H9 (cell line): Measurements from ENCODE around the gene TBC1D17. TPM values are rescaled to one million over a fixed set of nuclear protein-coding genes. Genes with fewer than 3 reads are reported as not detected.

Experiments used
- DNase-seq: peaks from one replicate; pipeline ENCODE4 v3.0.0-alpha.2; 2017
- H2AFZ ChIP-seq: one replicate; pipeline ENCODE4 v1.6.1; 2013; ENCODE audit warnings: mild to moderate bottlenecking, low read length, control low read depth, moderate library complexity
- H2AK5ac ChIP-seq: 2 replicates; pipeline ENCODE4 v1.6.1; 2013; ENCODE audit warnings: low read length, control low read depth, mixed read lengths; ENCODE audit not compliant: insufficient read length
- H2BK120ac ChIP-seq: one replicate; pipeline ENCODE4 v1.6.1; 2013; ENCODE audit warnings: low read depth, mild to moderate bottlenecking, low read length, control low read depth, inconsistent platforms; ENCODE audit not compliant: poor library complexity, severe bottlenecking
- H2BK12ac ChIP-seq: 2 replicates; pipeline ENCODE4 v1.6.1; 2013; ENCODE audit warnings: low read length, control low read depth, mixed read lengths, low read depth; ENCODE audit not compliant: insufficient read length
- H2BK15ac ChIP-seq: 2 replicates; pipeline ENCODE4 v1.6.1; 2013; ENCODE audit warnings: low read depth, low read length, control low read depth
- H2BK20ac ChIP-seq: one replicate; pipeline ENCODE4 v1.6.1; 2013; ENCODE audit warnings: low read depth, mild to moderate bottlenecking, low read length, control low read depth, inconsistent platforms; ENCODE audit not compliant: poor library complexity, severe bottlenecking
- H2BK5ac ChIP-seq: 2 replicates; pipeline ENCODE4 v1.6.1; 2013; ENCODE audit warnings: low read length, control low read depth, mixed read lengths; ENCODE audit not compliant: insufficient read length
- H3K14ac ChIP-seq: 2 replicates; pipeline ENCODE4 v1.6.1; 2013; ENCODE audit warnings: low read length, control low read depth; ENCODE audit not compliant: insufficient read depth
- H3K18ac ChIP-seq: 2 replicates; pipeline ENCODE4 v1.6.1; 2013; ENCODE audit warnings: low read depth, mild to moderate bottlenecking, mixed read lengths, low read length, control low read depth; ENCODE audit not compliant: insufficient read length
- H3K23ac ChIP-seq: 2 replicates; pipeline ENCODE4 v1.6.1; 2013; ENCODE audit warnings: low read length, control low read depth, mixed read lengths, low read depth; ENCODE audit not compliant: insufficient read length
- H3K23me2 ChIP-seq: 2 replicates; pipeline ENCODE4 v1.6.1; 2013; ENCODE audit warnings: low read depth, mild to moderate bottlenecking, mixed read lengths, low read length, control low read depth; ENCODE audit not compliant: insufficient read length, poor library complexity, severe bottlenecking
- H3K27ac ChIP-seq: 2 replicates; pipeline ENCODE4 v1.5.1; 2013; ENCODE audit warnings: low read length, control low read depth, mixed read lengths, low read depth; ENCODE audit not compliant: insufficient read length
- H3K27me3 ChIP-seq: 2 replicates; pipeline ENCODE4 v1.6.1; 2013; ENCODE audit warnings: low read length, control low read depth, inconsistent platforms; ENCODE audit not compliant: insufficient read depth
- H3K4ac ChIP-seq: 2 replicates; pipeline ENCODE4 v1.6.1; 2013; ENCODE audit warnings: low read depth, mild to moderate bottlenecking, control low read depth, inconsistent platforms, low read length, moderate library complexity
- H3K4me1 ChIP-seq: 2 replicates; pipeline ENCODE4 v1.6.1; 2013; ENCODE audit warnings: low read length, control low read depth, inconsistent platforms; ENCODE audit not compliant: insufficient read depth
- H3K4me2 ChIP-seq: 2 replicates; pipeline ENCODE4 v1.6.1; 2013; ENCODE audit warnings: low read length, control low read depth, mixed read lengths; ENCODE audit not compliant: insufficient read length, insufficient read depth
- H3K56ac ChIP-seq: 2 replicates; pipeline ENCODE4 v1.6.1; 2013; ENCODE audit warnings: low read depth, mild to moderate bottlenecking, mixed read lengths, low read length, control low read depth; ENCODE audit not compliant: insufficient read length
- H3K79me1 ChIP-seq: 2 replicates; pipeline ENCODE4 v1.6.1; 2013; ENCODE audit warnings: low read depth, mild to moderate bottlenecking, moderate library complexity, low read length, control low read depth, inconsistent platforms; ENCODE audit not compliant: insufficient read depth, poor library complexity, severe bottlenecking
- H3K79me2 ChIP-seq: 2 replicates; pipeline ENCODE4 v1.6.1; 2013; ENCODE audit warnings: low read length, control low read depth, inconsistent platforms; ENCODE audit not compliant: insufficient read depth
- H3K9ac ChIP-seq: 2 replicates; pipeline ENCODE4 v1.6.1; 2013; ENCODE audit warnings: low read length, control low read depth, mixed read lengths; ENCODE audit not compliant: insufficient read length; ENCODE audit errors: extremely low read depth
- H3K9me3 ChIP-seq: one replicate; pipeline ENCODE4 v1.6.1; 2013; ENCODE audit warnings: low read depth, low read length, inconsistent platforms; ENCODE audit not compliant: control insufficient read depth
- H3T11ph ChIP-seq: one replicate; pipeline ENCODE4 v1.6.1; 2013; ENCODE audit warnings: mild to moderate bottlenecking, low read length, control low read depth, inconsistent platforms
- H4K20me1 ChIP-seq: one replicate; pipeline ENCODE4 v1.6.1; 2013; ENCODE audit not compliant: control insufficient read depth, insufficient read length, insufficient read depth
- H4K5ac ChIP-seq: 2 replicates; pipeline ENCODE4 v1.6.1; 2013; ENCODE audit warnings: low read depth, mild to moderate bottlenecking, mixed read lengths, low read length, control low read depth; ENCODE audit not compliant: insufficient read length
- H4K8ac ChIP-seq: replicated peaks from 2 replicates; pipeline ENCODE4 v1.6.1; 2013; ENCODE audit warnings: low read length, control low read depth, mixed read lengths, low read depth; ENCODE audit not compliant: insufficient read length
- H4K91ac ChIP-seq: 2 replicates; pipeline ENCODE4 v1.6.1; 2013; ENCODE audit warnings: low read depth, mild to moderate bottlenecking, moderate library complexity, mixed read lengths, low read length, control low read depth; ENCODE audit not compliant: insufficient read length
- H3K27ac Mint-ChIP-seq, 3 experiments: 2 replicates in 2 of 3; 3 replicates in 1 of 3; pipeline ENCODE4 v1.8.0; 2020 to 2021; ENCODE audit warnings: mixed read lengths in 3 of 3, mild to moderate bottlenecking in 1 of 3, moderate library complexity in 1 of 3
- H3K27me3 Mint-ChIP-seq: 2 replicates; pipeline ENCODE4 v1.8.0; 2021; ENCODE audit warnings: low read depth, mild to moderate bottlenecking, moderate library complexity, mixed read lengths
- H3K36me3 Mint-ChIP-seq, 3 experiments: 2 replicates in 2 of 3; 3 replicates in 1 of 3; pipeline ENCODE4 v1.8.0; 2020 to 2021; ENCODE audit warnings: low read depth in 3 of 3, mixed read lengths in 3 of 3; ENCODE audit not compliant: insufficient read depth in 1 of 3
- H3K4me1 Mint-ChIP-seq, 2 experiments: 2 replicates each; pipeline ENCODE4 v1.8.0; 2020; ENCODE audit warnings: mixed read lengths in 2 of 2
- H3K4me3 Mint-ChIP-seq, 2 experiments: 2 replicates in 1 of 2; 3 replicates in 1 of 2; pipeline ENCODE4 v1.8.0; 2020 to 2021; ENCODE audit warnings: mild to moderate bottlenecking in 2 of 2, mixed read lengths in 2 of 2, moderate library complexity in 1 of 2
- H3K9me3 Mint-ChIP-seq, 2 experiments: 2 replicates in 1 of 2; 3 replicates in 1 of 2; pipeline ENCODE4 v1.8.0; 2020; ENCODE audit warnings: mild to moderate bottlenecking in 2 of 2, mixed read lengths in 2 of 2, moderate library complexity in 1 of 2
- CTCF ChIP-seq: fragments of 200-600 bp; sonication (generic); conservative IDR thresholded peaks from 3 replicates; pipeline ENCODE4 v1.8.0; 2021; ENCODE audit warnings: antibody characterized with exemption, mild to moderate bottlenecking
- WGBS: extraction: QIAGEN DNeasy Blood & Tissue Kit; methylation state at CpG from one replicate; pipeline ENCODE4 v1.1.7; 2013; ENCODE audit warnings: missing lambda C conversion rate, low lambda C conversion rate, mixed read lengths; ENCODE audit not compliant: insufficient read length; ENCODE audit errors: extremely low coverage; 5-methylcytosine and 5-hydroxymethylcytosine counted together
- total RNA-seq: library from RNA; stranded (reverse); gene quantifications from 2 replicates; pipeline ENCODE4 v1.2.1, GENCODE V29; 2021

The TBC1D17 gene
- total RNA-seq, 1 experiment from 2014 or later: 33.6 TPM

GRCh38 chr19:49869484-49870308 is 7.8 kb upstream of the TBC1D17 start:
- Histone ChIP-seq H3K27ac (no peak overlapping the region), H2AFZ (no peak overlapping the region), H2BK15ac (no peak overlapping the region), H3K79me2 (no peaks in the 10 kb centered on the region; the same call in 1 of the 2 replicates), H3K9me3 (no peaks in the 10 kb centered on the region), H3K27me3 (no peaks in the 10 kb centered on the region), H3K14ac (peak overlapping the region; percentile 80), H3T11ph (no peak overlapping the region), H3K23me2 (peaks cover 15% of the 10 kb centered on the region), H2BK20ac (no peak overlapping the region), H3K4ac (no peak overlapping the region), H3K56ac (no peak overlapping the region), H3K4me2 (peak overlapping the region; percentile 60), H3K79me1 (peaks cover 4% of the 10 kb centered on the region), H2BK12ac (no peak overlapping the region), H4K8ac (no peak overlapping the region), H2BK120ac (no peak overlapping the region), H3K18ac (peak overlapping the region; percentile 78), H4K20me1 (no peaks in the 10 kb centered on the region), H3K9ac (peak overlapping the region; percentile 48), H4K5ac (peak overlapping the region; percentile 7), H2AK5ac (no peak overlapping the region), H3K23ac (no peak overlapping the region), H3K4me1 (peaks cover 2% of the 10 kb centered on the region; the same call in 1 of the 2 replicates), H4K91ac (no peak overlapping the region), H2BK5ac (no peak overlapping the region)
- H3K4me1 Mint-ChIP-seq: peaks cover 22 to 28% of the 10 kb centered on the region in 2 experiments
- H3K27me3 Mint-ChIP-seq: no peaks in the 10 kb centered on the region
- H3K9me3 Mint-ChIP-seq: no peaks in the 10 kb centered on the region
- no peak for TF ChIP-seq CTCF
- no CpG with 5 or more reads among the region's 67 CpGs for WGBS
- peaks cover 12 to 26% (median 12%) of the 10 kb centered on the region in 3 experiments; a peak in 6 of 7 replicates for H3K36me3 Mint-ChIP-seq
- DNase-seq: peak; percentile 99
- peak overlapping the region; percentile 94 to 99 (median 97); a peak in 6 of 7 replicates for H3K27ac Mint-ChIP-seq
- no peak overlapping the region for H3K4me3 Mint-ChIP-seq
